Osteocyte (in vitro differentiated cells): ENCODE data around the gene MCHR2. TPM values are rescaled to one million over a fixed set of nuclear protein-coding genes. Genes with fewer than 3 reads are reported as not detected.

Experiments
- DNase-seq: peaks from one replicate; pipeline ENCODE4 v3.0.0; 2021; ENCODE audit warnings: mixed read lengths; ENCODE audit not compliant: unreplicated experiment; ENCODE audit errors: extremely low spot score
- H3K27ac Mint-ChIP-seq: one replicate; pipeline ENCODE4 v1.8.0; 2021; ENCODE audit warnings: mild to moderate bottlenecking, mixed read lengths; ENCODE audit not compliant: unreplicated experiment
- H3K27me3 Mint-ChIP-seq: one replicate; pipeline ENCODE4 v1.8.0; 2021; ENCODE audit warnings: mixed read lengths; ENCODE audit not compliant: unreplicated experiment
- H3K36me3 Mint-ChIP-seq: one replicate; pipeline ENCODE4 v1.8.0; 2021; ENCODE audit warnings: mixed read lengths; ENCODE audit not compliant: unreplicated experiment
- H3K4me1 Mint-ChIP-seq: one replicate; pipeline ENCODE4 v1.8.0; 2021; ENCODE audit warnings: mixed read lengths; ENCODE audit not compliant: unreplicated experiment
- H3K4me3 Mint-ChIP-seq: one replicate; pipeline ENCODE4 v1.8.0; 2021; ENCODE audit warnings: mild to moderate bottlenecking, moderate library complexity, mixed read lengths; ENCODE audit not compliant: unreplicated experiment
- H3K9me3 Mint-ChIP-seq: one replicate; pipeline ENCODE4 v1.8.0; 2021; ENCODE audit warnings: mixed read lengths; ENCODE audit not compliant: unreplicated experiment
- total RNA-seq: library from RNA; stranded (reverse); gene quantifications from 2 replicates; pipeline ENCODE4 v1.2.1, GENCODE V29; 2021
- TF ChIP-seq, protein P1 (sequence below): fragments of 200-600 bp; sonication (generic); IDR thresholded peaks from 2 replicates; pipeline ENCODE4 v1.5.0; 2021; ENCODE audit warnings: antibody characterized with exemption, mild to moderate bottlenecking, moderate library complexity

Gene MCHR2
- total RNA-seq, 1 donor from 2014 or later = not detected

DNA sequence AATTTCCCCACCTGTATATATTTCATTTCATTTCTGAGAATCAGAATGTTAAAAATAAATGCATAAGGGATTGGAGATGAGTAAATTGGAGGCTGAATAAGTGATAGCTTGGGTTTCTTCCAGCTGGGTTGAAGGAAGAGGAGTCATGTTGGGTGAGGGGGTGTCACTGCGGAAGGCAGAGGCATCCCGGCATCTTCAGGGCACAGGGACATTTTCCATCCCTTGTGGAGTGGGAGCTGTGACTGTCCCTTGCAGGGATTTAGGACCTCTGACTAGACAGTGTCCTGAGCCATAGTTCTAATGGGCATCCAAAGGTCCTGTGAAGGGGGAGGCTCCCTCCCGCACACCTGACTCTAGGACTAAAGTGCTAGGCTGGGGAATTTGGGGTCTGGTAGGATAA is 2.1 kb downstream of the MCHR2 start:
- no peaks in the 10 kb centered on the region for H3K9me3 Mint-ChIP-seq
- no peak overlapping the region for H3K27ac Mint-ChIP-seq
- DNase-seq = no peak
- H3K4me1 Mint-ChIP-seq = peaks cover 13% of the 10 kb centered on the region
- no peaks in the 10 kb centered on the region for H3K36me3 Mint-ChIP-seq
- H3K27me3 Mint-ChIP-seq = peaks cover 66% of the 10 kb centered on the region
- H3K4me3 Mint-ChIP-seq = no peak overlapping the region
- TF ChIP-seq, protein P1, sequence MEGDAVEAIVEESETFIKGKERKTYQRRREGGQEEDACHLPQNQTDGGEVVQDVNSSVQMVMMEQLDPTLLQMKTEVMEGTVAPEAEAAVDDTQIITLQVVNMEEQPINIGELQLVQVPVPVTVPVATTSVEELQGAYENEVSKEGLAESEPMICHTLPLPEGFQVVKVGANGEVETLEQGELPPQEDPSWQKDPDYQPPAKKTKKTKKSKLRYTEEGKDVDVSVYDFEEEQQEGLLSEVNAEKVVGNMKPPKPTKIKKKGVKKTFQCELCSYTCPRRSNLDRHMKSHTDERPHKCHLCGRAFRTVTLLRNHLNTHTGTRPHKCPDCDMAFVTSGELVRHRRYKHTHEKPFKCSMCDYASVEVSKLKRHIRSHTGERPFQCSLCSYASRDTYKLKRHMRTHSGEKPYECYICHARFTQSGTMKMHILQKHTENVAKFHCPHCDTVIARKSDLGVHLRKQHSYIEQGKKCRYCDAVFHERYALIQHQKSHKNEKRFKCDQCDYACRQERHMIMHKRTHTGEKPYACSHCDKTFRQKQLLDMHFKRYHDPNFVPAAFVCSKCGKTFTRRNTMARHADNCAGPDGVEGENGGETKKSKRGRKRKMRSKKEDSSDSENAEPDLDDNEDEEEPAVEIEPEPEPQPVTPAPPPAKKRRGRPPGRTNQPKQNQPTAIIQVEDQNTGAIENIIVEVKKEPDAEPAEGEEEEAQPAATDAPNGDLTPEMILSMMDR = no peak

DNA sequence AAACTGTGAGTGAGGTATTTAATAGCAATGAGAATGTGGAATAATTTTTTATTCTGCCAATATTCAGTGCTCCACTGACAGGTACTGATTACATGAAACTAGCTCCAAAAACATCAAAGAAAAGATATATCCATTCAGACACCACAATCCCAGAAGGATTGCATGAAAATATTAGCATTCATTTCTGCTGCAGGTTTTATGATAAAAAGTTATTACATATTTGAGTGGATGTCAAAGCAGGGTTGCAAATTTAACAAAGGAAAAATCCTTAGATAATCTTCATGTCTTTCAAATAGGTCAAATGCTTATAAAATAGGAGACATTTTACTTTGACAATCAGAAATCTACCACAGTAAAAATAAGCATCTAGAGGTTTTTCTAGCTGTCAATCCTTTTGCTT is 13.3 kb downstream of the MCHR2 start:
- Mint-ChIP-seq H3K9me3 (peaks cover 7% of the 10 kb centered on the region), H3K4me3 (no peak overlapping the region), H3K27ac (no peak overlapping the region), H3K36me3 (no peaks in the 10 kb centered on the region), H3K4me1 (no peaks in the 10 kb centered on the region), H3K27me3 (peaks cover 22% of the 10 kb centered on the region)
- TF ChIP-seq, protein P1 = no peak
- no peak for DNase-seq

DNA sequence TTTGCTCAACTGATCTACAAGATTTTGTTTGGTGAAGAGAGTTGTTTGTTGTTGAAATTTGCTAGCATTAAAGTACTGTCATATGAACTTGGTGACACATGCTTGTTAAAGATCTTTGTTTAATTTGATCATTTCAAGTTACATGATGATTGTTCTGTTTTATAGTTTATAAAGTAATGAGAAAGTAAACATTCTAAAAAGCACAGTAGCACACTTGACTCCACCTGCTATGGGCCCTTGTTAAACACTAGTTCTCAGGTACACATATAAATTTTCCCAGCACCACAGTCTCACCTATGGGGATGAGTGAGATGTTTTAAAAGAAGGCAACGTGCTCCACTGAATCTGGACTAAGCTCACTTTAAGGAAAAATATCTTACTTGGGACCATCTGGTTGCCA is 14.1 kb downstream of the MCHR2 start:
- H3K9me3 Mint-ChIP-seq = peaks cover 12% of the 10 kb centered on the region
- H3K4me1 Mint-ChIP-seq = no peaks in the 10 kb centered on the region
- no peak overlapping the region for H3K27ac Mint-ChIP-seq
- TF ChIP-seq, protein P1 = no peak
- H3K36me3 Mint-ChIP-seq = no peaks in the 10 kb centered on the region
- no peak for DNase-seq
- H3K27me3 Mint-ChIP-seq = peaks cover 15% of the 10 kb centered on the region
- H3K4me3 Mint-ChIP-seq = no peak overlapping the region

DNA sequence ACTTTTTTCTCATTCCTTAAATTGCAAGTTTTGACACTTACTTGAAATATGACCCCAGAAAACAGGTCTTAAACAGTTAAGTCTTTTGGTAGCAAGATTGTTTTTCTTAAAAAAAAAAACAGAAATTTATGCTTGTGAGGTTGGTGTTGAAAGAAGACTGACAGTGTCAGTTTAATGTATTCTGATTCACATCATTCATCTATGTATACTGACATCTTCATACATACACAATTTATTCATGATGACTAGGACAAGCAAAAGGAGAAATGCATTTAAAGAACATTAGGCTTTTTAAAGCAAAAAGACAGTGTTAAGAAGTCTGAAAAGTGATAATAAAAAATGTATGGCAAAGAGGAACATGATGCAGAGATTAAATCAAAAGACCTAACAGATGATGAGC is 27.0 kb downstream of the MCHR2 start:
- Mint-ChIP-seq H3K27ac (no peak overlapping the region), H3K36me3 (no peaks in the 10 kb centered on the region), H3K27me3 (peaks cover 44% of the 10 kb centered on the region), H3K4me1 (no peaks in the 10 kb centered on the region), H3K4me3 (no peak overlapping the region), H3K9me3 (no peaks in the 10 kb centered on the region)
- TF ChIP-seq, protein P1 = no peak
- no peak for DNase-seq

DNA sequence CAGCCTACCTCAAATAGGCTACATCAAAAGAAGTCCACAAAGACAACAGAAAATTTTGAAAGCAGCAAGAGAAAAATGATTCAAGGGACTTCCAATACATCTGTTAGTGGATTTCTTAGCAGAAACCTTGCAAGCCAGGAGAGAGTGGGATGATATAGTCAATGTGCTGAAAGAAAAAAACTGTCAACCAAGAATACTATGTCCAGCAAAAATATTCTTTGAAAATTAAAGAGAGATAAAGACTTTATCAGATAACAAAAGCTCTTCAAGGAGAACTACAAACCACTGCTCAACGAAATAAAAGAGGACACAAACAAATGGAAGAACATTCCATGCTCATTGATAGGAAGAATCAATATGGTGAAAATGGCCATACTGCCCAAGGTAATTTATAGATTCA is 34.0 kb downstream of the MCHR2 start:
- peaks cover 18% of the 10 kb centered on the region for H3K27me3 Mint-ChIP-seq
- H3K36me3 Mint-ChIP-seq = no peaks in the 10 kb centered on the region
- no peaks in the 10 kb centered on the region for H3K4me1 Mint-ChIP-seq
- no peak overlapping the region for H3K4me3 Mint-ChIP-seq
- no peak for DNase-seq
- H3K9me3 Mint-ChIP-seq = peaks cover 10% of the 10 kb centered on the region
- TF ChIP-seq, protein P1 = no peak
- H3K27ac Mint-ChIP-seq = no peak overlapping the region
